ENCODE measurements around the gene TMCO5A. TPM values are rescaled to one million over a fixed set of nuclear protein-coding genes. Genes with fewer than 3 reads are reported as not detected.

Gene TMCO5A
- polyA plus RNA-seq, 2 of the 4 experiments (the other 2 are of a cell fraction): not detected

DNA sequence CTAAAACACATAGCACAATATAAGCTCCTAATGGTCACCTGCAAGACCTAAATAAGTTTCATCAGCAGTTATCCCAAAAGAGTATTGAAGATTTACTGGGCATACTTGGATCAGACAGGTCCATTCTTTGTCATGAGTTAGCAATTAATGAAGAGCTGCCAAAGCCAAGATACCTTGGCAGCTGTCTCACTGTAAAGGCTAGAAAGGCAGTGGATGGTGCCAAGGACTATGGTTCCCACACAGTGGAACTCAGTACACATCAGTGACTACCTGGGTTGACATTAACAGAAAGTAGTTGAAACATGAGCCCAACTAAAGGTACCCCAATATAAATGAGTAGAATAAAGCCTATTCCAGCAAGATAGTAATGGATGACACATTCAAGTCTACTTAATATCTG lies 41.1 kb upstream of the TMCO5A start:
- POLR2A ChIA-PET: no interaction called here

DNA sequence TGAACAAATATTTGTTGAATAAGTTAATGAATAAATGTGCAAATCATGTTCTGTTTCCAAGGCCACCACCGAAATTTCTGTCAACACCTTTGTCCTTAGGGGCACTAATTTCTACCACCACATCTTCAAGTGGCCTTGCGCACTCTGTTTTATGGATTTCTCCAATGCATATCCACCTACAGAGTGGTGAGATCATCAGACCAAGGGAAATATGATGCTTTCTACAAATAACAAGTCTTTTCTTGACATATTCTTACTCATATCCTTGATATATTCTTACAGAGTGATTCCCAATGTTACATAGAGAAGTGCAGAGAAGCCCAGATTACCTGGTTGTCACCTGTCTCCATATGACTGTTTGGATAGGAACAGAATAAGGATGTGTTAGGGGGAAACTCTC lies 36.1 kb upstream of the TMCO5A start:
- ATAC-seq (no peak), FAIRE-seq (no peak), DNase-seq (ENCODE audit: low read depth in 1 of 2, low spot score in 1 of 2) (no peak)
- H3K4me2 ChIP-seq: no peak overlapping the region
- H3K9me3 ChIP-seq: no peaks in the 10 kb centered on the region
- 48% methylated on average over 2 of the region's 2 CpGs for WGBS (ENCODE audit: missing lambda C conversion rate)
- TF ChIP-seq BHLHE40 (IDR thresholded peaks at IDR 0.05; ENCODE audit: low read depth, low read length) (no peak), HOXB5 (CRISPR knock-in tag; IDR thresholded peaks at IDR 0.05) (no peak), RAD21 (conservative IDR thresholded peaks at IDR 0.05 in 1 of 2, IDR thresholded peaks at IDR 0.05 in 1 of 2) (no peak), ESRRA (IDR thresholded peaks at IDR 0.05; ENCODE audit: borderline replicate concordance, low read length) (no peak), FOXS1 (CRISPR knock-in tag; IDR thresholded peaks at IDR 0.05) (no peak), CHD2 (IDR thresholded peaks at IDR 0.05; ENCODE audit: low read length, partially characterized antibody) (no peak), HEYL (CRISPR knock-in tag; IDR thresholded peaks at IDR 0.05) (no peak), ZNF302 (CRISPR knock-in tag; IDR thresholded peaks at IDR 0.05) (no peak), ZSCAN20 (CRISPR knock-in tag; IDR thresholded peaks at IDR 0.05) (no peak), NPAS2 (CRISPR knock-in tag; IDR thresholded peaks at IDR 0.05; ENCODE audit: borderline replicate concordance) (no peak)
- CTCF ChIA-PET: no interaction called here
- no peak overlapping the region for H3K27ac ChIP-seq
- POLR2A ChIA-PET: no interaction called here
- H3K4me1 ChIP-seq: peaks cover 22% of the 10 kb centered on the region; the same call in 2 of the 3 replicates
- H3K4me3 ChIP-seq: no peak overlapping the region

More for the DNA sequence above, 41.1 kb upstream of the TMCO5A start:
- no peak for ATAC-seq
- Histone ChIP-seq H3K4me1 (no peaks in the 10 kb centered on the region), H3K9me3 (no peaks in the 10 kb centered on the region), H3K4me2 (no peak overlapping the region), H3K4me3 (no peak overlapping the region), H3K27ac (no peak overlapping the region)
- TF ChIP-seq JUNB (IDR thresholded peaks at IDR 0.05) (no peak), POLR2AphosphoS2 (conservative IDR thresholded peaks at IDR 0.05; ENCODE audit: low read length) (no peak), HOXB13 (CRISPR knock-in tag; IDR thresholded peaks at IDR 0.05; ENCODE audit: low read depth) (no peak)
- TF ChIP-seq, protein P1, sequence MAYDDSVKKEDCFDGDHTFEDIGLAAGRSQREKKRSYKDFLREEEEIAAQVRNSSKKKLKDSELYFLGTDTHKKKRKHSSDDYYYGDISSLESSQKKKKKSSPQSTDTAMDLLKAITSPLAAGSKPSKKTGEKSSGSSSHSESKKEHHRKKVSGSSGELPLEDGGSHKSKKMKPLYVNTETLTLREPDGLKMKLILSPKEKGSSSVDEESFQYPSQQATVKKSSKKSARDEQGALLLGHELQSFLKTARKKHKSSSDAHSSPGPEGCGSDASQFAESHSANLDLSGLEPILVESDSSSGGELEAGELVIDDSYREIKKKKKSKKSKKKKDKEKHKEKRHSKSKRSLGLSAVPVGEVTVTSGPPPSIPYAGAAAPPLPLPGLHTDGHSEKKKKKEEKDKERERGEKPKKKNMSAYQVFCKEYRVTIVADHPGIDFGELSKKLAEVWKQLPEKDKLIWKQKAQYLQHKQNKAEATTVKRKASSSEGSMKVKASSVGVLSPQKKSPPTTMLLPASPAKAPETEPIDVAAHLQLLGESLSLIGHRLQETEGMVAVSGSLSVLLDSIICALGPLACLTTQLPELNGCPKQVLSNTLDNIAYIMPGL (CRISPR knock-in tag; IDR thresholded peaks at IDR 0.05; ENCODE audit: borderline replicate concordance): no peak
- TF ChIP-seq, protein P2, sequence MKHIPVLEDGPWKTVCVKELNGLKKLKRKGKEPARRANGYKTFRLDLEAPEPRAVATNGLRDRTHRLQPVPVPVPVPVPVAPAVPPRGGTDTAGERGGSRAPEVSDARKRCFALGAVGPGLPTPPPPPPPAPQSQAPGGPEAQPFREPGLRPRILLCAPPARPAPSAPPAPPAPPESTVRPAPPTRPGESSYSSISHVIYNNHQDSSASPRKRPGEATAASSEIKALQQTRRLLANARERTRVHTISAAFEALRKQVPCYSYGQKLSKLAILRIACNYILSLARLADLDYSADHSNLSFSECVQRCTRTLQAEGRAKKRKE (CRISPR knock-in tag; IDR thresholded peaks at IDR 0.05; ENCODE audit: low read depth): no peak
- TF ChIP-seq, protein P3, sequence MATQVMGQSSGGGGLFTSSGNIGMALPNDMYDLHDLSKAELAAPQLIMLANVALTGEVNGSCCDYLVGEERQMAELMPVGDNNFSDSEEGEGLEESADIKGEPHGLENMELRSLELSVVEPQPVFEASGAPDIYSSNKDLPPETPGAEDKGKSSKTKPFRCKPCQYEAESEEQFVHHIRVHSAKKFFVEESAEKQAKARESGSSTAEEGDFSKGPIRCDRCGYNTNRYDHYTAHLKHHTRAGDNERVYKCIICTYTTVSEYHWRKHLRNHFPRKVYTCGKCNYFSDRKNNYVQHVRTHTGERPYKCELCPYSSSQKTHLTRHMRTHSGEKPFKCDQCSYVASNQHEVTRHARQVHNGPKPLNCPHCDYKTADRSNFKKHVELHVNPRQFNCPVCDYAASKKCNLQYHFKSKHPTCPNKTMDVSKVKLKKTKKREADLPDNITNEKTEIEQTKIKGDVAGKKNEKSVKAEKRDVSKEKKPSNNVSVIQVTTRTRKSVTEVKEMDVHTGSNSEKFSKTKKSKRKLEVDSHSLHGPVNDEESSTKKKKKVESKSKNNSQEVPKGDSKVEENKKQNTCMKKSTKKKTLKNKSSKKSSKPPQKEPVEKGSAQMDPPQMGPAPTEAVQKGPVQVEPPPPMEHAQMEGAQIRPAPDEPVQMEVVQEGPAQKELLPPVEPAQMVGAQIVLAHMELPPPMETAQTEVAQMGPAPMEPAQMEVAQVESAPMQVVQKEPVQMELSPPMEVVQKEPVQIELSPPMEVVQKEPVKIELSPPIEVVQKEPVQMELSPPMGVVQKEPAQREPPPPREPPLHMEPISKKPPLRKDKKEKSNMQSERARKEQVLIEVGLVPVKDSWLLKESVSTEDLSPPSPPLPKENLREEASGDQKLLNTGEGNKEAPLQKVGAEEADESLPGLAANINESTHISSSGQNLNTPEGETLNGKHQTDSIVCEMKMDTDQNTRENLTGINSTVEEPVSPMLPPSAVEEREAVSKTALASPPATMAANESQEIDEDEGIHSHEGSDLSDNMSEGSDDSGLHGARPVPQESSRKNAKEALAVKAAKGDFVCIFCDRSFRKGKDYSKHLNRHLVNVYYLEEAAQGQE (IDR thresholded peaks at IDR 0.05): no peak
- DNase-seq (ENCODE audit: low read depth in 1 of 2, low spot score in 1 of 2): no peak
- CTCF ChIA-PET: interaction anchor here (2.6 to 3.6 kb wide), 2 partner anchors 13 to 128 kb away, joined by 6 to 21 read pairs; no protein-coding TSS in a partner anchor
- FAIRE-seq: no peak

Measured in A549 (cell line).